Measurements from ENCODE around the gene USH2A.

The USH2A gene

DNA sequence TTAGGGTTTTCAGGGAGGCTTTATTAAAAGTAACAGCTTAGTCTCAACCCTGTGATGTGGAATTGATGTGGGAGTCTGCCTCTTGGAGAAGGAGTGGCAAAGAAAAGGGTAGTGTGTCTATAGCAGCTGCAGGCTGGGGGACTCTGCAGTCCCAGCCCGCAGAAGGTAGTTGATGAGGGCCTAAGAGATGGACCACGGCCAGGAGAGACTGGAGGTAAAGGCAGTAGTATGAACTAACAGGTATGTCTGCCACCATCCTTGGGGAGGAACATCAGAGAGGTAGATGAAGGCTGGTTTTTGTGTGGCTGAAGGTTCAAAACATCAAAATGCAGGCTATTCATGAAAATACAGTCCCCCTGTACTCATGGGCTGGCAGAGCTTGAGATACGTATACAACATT, 744.0 kb downstream of the USH2A start:
- ChIA-PET POLR2A (no interaction called here), CTCF (no interaction called here)
- TF ChIP-seq ZNF792 (tag by site-specific recombination; IDR thresholded peaks at IDR 0.05) (no peak), ZEB2 (tag by site-specific recombination; IDR thresholded peaks at IDR 0.05) (no peak)
- no peaks in the 10 kb centered on the region for H3K4me1 ChIP-seq (ENCODE audit: control insufficient read depth, insufficient read depth, low read length)
- no peaks in the 10 kb centered on the region for H3K9me3 ChIP-seq (ENCODE audit: control insufficient read depth, insufficient read depth, low read depth, low read length)
- no peak overlapping the region for H3K27ac ChIP-seq (ENCODE audit: extremely low read depth, low read depth, low read length)
- no peaks in the 10 kb centered on the region for H3K36me3 ChIP-seq (ENCODE audit: control insufficient read depth in 2 of 2, insufficient read depth in 1 of 2, low read length in 2 of 2)
- no peak overlapping the region for H3K4me3 ChIP-seq (ENCODE audit: low read depth, low read length)

DNA sequence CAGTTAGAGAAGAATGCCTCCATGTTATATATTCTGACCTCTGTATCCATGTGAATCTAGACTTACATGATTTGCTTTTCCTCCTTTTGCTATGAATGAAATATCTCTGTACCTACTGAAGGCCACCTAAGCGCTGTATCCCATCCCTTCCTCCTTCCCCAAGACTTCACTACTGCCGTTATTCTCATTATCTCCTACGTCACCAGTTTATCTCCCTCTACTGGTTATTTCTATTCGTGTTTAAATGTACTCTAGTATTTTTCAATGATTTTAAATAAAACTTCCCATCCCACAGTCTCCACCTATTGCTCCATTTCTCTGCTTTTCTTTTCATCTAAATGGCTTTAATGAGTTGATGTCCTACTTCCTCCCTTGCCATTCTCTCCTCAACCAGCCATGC, 746.1 kb downstream of the USH2A start:
- H3K4me3 ChIP-seq (ENCODE audit: low read depth, low read length), result no peak overlapping the region
- POLR2A ChIA-PET, result no interaction called here
- CTCF ChIA-PET, result no interaction called here
- H3K27ac ChIP-seq (ENCODE audit: extremely low read depth, low read depth, low read length), result no peak overlapping the region
- no peaks in the 10 kb centered on the region for H3K36me3 ChIP-seq (ENCODE audit: control insufficient read depth in 2 of 2, insufficient read depth in 1 of 2, low read length in 2 of 2)
- H3K4me1 ChIP-seq (ENCODE audit: control insufficient read depth, insufficient read depth, low read length), result no peaks in the 10 kb centered on the region
- H3K9me3 ChIP-seq (ENCODE audit: control insufficient read depth, insufficient read depth, low read depth, low read length), result no peaks in the 10 kb centered on the region
- TF ChIP-seq ZFHX2 (tag by site-specific recombination; conservative IDR thresholded peaks at IDR 0.05) (no peak), ZNF366 (tag by site-specific recombination; conservative IDR thresholded peaks at IDR 0.05) (no peak), ZNF302 (tag by site-specific recombination; IDR thresholded peaks at IDR 0.05; ENCODE audit: low read depth) (no peak), ZNF707 (tag by site-specific recombination; IDR thresholded peaks at IDR 0.05) (no peak)

DNA sequence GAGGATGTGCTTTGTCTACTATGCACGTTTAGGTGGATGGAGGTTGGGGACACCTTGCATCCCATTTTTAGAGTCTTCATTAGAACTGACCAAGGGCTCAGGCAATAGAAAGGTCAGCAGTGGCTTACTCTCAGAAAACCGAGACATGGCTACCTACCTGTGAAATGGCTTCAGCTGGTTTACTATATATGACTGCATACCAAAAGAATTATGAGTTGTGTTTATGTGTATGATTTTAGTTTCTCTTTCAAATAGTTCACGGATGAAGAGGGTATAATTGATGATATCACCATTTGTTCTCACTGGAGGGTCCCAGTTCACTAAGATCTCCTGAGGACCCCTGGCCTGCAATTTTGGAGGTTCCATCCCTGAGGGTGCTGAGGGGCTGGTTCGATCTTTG, 749.3 kb downstream of the USH2A start:
- H3K27ac ChIP-seq (ENCODE audit: extremely low read depth, low read depth, low read length), result no peak overlapping the region
- CTCF ChIA-PET, result no interaction called here
- no peaks in the 10 kb centered on the region for H3K9me3 ChIP-seq (ENCODE audit: control insufficient read depth, insufficient read depth, low read depth, low read length)
- TF ChIP-seq ZNF16 (tag by site-specific recombination; IDR thresholded peaks at IDR 0.05; ENCODE audit: low read depth) (no peak), ZNF521 (tag by site-specific recombination; IDR thresholded peaks at IDR 0.05) (no peak), ZNF664 (tag by site-specific recombination; IDR thresholded peaks at IDR 0.05) (no peak), TCF7L2 (IDR thresholded peaks at IDR 0.05; ENCODE audit: borderline replicate concordance, low read depth, low read length) (no peak), ZNF239 (tag by site-specific recombination; IDR thresholded peaks at IDR 0.05) (no peak), KLF1 (tag by site-specific recombination; IDR thresholded peaks at IDR 0.05) (no peak), SETDB1 (IDR thresholded peaks at IDR 0.05; ENCODE audit: insufficient read length, low read length) (no peak), BCL11B (tag by site-specific recombination; IDR thresholded peaks at IDR 0.05; ENCODE audit: low read depth) (no peak)
- TF ChIP-seq, protein P1, sequence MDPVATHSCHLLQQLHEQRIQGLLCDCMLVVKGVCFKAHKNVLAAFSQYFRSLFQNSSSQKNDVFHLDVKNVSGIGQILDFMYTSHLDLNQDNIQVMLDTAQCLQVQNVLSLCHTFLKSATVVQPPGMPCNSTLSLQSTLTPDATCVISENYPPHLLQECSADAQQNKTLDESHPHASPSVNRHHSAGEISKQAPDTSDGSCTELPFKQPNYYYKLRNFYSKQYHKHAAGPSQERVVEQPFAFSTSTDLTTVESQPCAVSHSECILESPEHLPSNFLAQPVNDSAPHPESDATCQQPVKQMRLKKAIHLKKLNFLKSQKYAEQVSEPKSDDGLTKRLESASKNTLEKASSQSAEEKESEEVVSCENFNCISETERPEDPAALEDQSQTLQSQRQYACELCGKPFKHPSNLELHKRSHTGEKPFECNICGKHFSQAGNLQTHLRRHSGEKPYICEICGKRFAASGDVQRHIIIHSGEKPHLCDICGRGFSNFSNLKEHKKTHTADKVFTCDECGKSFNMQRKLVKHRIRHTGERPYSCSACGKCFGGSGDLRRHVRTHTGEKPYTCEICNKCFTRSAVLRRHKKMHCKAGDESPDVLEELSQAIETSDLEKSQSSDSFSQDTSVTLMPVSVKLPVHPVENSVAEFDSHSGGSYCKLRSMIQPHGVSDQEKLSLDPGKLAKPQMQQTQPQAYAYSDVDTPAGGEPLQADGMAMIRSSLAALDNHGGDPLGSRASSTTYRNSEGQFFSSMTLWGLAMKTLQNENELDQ (tag by site-specific recombination; IDR thresholded peaks at IDR 0.05; ENCODE audit: low read depth), result no peak
- TF ChIP-seq, protein P2, sequence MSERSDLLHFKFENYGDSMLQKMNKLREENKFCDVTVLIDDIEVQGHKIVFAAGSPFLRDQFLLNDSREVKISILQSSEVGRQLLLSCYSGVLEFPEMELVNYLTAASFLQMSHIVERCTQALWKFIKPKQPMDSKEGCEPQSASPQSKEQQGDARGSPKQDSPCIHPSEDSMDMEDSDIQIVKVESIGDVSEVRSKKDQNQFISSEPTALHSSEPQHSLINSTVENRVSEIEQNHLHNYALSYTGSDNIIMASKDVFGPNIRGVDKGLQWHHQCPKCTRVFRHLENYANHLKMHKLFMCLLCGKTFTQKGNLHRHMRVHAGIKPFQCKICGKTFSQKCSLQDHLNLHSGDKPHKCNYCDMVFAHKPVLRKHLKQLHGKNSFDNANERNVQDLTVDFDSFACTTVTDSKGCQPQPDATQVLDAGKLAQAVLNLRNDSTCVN (tag by site-specific recombination; optimal IDR thresholded peaks at IDR 0.05), result no peak
- TF ChIP-seq, protein P3, sequence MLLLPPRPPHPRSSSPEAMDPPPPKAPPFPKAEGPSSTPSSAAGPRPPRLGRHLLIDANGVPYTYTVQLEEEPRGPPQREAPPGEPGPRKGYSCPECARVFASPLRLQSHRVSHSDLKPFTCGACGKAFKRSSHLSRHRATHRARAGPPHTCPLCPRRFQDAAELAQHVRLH (tag by site-specific recombination; IDR thresholded peaks at IDR 0.05), result no peak
- TF ChIP-seq, protein P4, sequence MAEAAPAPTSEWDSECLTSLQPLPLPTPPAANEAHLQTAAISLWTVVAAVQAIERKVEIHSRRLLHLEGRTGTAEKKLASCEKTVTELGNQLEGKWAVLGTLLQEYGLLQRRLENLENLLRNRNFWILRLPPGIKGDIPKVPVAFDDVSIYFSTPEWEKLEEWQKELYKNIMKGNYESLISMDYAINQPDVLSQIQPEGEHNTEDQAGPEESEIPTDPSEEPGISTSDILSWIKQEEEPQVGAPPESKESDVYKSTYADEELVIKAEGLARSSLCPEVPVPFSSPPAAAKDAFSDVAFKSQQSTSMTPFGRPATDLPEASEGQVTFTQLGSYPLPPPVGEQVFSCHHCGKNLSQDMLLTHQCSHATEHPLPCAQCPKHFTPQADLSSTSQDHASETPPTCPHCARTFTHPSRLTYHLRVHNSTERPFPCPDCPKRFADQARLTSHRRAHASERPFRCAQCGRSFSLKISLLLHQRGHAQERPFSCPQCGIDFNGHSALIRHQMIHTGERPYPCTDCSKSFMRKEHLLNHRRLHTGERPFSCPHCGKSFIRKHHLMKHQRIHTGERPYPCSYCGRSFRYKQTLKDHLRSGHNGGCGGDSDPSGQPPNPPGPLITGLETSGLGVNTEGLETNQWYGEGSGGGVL (tag by site-specific recombination; IDR thresholded peaks at IDR 0.05), result no peak
- TF ChIP-seq, protein P5, sequence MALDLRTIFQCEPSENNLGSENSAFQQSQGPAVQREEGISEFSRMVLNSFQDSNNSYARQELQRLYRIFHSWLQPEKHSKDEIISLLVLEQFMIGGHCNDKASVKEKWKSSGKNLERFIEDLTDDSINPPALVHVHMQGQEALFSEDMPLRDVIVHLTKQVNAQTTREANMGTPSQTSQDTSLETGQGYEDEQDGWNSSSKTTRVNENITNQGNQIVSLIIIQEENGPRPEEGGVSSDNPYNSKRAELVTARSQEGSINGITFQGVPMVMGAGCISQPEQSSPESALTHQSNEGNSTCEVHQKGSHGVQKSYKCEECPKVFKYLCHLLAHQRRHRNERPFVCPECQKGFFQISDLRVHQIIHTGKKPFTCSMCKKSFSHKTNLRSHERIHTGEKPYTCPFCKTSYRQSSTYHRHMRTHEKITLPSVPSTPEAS (tag by site-specific recombination; IDR thresholded peaks at IDR 0.05), result no peak
- H3K4me3 ChIP-seq (ENCODE audit: low read depth, low read length), result no peak overlapping the region
- POLR2A ChIA-PET, result no interaction called here
- H3K4me1 ChIP-seq (ENCODE audit: control insufficient read depth, insufficient read depth, low read length), result no peaks in the 10 kb centered on the region
- no peaks in the 10 kb centered on the region for H3K36me3 ChIP-seq (ENCODE audit: control insufficient read depth in 2 of 2, insufficient read depth in 1 of 2, low read length in 2 of 2)

Data from HEK293 (cell line).